NCI-H128 (cell line): ENCODE data around the gene SLC27A5.

Experiments
- DNase-seq: peaks from one replicate; lab custom pipeline; 2025; ENCODE audit not compliant: unreplicated experiment; lab: John Stamatoyannopoulos, UW

SLC27A5 gene, protein sequence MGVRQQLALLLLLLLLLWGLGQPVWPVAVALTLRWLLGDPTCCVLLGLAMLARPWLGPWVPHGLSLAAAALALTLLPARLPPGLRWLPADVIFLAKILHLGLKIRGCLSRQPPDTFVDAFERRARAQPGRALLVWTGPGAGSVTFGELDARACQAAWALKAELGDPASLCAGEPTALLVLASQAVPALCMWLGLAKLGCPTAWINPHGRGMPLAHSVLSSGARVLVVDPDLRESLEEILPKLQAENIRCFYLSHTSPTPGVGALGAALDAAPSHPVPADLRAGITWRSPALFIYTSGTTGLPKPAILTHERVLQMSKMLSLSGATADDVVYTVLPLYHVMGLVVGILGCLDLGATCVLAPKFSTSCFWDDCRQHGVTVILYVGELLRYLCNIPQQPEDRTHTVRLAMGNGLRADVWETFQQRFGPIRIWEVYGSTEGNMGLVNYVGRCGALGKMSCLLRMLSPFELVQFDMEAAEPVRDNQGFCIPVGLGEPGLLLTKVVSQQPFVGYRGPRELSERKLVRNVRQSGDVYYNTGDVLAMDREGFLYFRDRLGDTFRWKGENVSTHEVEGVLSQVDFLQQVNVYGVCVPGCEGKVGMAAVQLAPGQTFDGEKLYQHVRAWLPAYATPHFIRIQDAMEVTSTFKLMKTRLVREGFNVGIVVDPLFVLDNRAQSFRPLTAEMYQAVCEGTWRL

GRCh38 chr19:58511353-58512208 lies at the start of gene SLC27A5:
TSS of gene SLC27A5 (minus strand) at chr19:58511992. CDS start at chr19:58511955, 37 bp downstream.
- no peak for DNase-seq

- DNase-seq: no peak
These were observed 49.1 kb upstream of the SLC27A5 start for GRCh38 chr19:58560921-58561320.

GRCh38 chr19:58560007-58560887 lies 48.5 kb upstream of the SLC27A5 start:
- DNase-seq: no peak

DNA sequence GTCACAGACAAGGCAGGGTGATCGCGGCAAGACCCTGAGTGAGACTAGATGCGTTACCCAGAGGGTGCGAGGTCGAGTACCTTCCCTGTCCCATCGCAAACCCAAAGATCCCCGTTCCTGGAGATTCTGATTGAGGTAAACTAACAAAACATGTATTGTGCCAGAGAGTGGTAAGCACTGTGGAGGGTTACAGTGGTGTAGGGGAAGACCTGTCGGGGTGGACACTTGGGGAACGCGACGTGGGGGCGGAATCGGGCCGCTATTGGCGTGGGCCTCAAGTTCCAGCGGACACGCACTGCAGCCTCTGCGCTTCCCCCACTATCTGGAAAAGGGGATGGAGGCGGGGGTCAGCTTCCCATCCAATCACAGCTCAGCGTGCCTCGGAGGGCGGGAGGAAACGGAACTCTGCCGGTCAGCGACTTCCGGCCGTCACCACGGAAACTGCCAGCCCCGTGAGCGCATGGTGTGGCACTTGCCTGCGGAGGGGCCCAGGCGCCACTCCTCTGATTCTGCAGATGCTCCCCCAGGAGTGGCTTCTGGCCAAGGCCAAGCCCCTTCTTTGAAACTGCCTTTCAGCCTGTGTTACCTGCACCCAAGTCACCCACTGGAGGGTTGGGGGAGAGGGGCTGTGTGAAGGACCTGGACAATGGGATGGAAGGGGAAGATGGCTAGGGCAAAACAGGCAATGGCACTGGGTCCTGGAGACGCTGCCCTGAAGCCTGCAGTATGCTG lies 47.6 kb upstream of the SLC27A5 start:
- no peak for DNase-seq

DNA sequence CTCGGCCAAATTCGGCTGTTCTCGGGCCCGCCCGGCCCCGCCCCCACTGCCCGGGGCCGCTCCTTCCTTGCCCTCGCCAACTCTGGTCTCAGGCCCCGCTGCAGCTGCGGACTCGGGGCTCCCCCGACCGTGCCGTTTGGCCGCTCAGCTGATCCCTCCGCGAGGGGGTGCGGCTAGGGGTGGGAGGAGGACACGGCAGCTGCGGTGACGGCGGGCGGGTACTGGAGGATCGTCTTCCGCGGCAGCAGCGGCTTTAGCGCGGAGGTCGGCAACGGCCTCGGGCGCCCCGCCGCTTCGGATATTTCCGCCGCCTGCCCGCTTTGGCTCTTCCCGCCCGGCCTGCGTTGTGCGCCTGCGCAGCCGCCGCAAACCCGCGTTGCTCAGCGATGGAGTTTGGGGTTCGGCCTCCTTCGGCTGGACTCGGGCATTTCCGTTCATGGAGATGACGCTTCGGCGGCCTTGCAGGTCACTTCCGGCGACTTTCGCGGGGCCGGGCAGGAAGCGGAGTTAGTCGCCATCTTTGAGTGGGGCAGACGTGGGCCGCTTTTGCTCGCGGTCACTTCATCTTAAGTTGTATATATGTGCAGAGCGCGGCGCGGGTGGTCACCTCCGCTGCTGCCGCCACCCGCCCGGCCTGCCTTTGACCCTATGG lies 47.0 kb upstream of the SLC27A5 start:
- no peak for DNase-seq

- DNase-seq: no peak
These were observed 46.4 kb upstream of the SLC27A5 start, which contains the start of gene UBE2M for GRCh38 chr19:58558066-58558622. TSS of gene UBE2M (minus strand) at chr19:58558611. CDS start at chr19:58558381, 230 bp downstream.

- DNase-seq: no peak
These were observed 45.7 kb upstream of the SLC27A5 start for GRCh38 chr19:58557221-58558065.

DNA sequence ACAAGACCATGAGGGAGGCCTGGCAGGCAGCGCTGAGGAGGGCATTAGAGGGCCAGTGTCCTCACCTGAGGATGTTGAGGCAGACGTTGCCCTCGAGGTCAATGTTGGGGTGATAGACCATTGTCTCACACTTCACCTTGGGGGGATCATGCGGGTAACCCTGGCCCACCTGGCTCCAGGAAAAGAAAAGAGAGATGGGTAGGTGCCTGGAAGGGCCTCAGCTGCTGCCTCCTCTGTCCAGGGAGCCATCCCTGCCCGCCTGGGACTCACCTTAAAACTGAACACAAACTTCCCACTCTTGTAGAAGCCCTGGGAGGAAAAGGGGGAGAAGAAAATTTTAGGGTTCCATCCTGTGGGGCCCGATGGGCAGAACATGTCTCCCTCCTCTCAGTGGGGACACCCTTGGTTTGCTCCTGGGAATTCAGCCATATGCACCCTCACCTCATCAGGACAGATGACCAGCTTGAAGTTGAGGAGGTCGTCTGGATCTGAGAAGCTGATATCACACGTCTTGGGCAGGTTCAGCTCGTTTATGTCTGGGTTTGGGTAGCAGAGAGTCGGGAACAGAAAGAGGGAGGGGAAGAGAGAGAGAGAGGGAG lies 44.9 kb upstream of the SLC27A5 start:
- no peak for DNase-seq

- no peak for DNase-seq
These were observed 44.3 kb upstream of the SLC27A5 start for GRCh38 chr19:58555920-58556621.

DNA sequence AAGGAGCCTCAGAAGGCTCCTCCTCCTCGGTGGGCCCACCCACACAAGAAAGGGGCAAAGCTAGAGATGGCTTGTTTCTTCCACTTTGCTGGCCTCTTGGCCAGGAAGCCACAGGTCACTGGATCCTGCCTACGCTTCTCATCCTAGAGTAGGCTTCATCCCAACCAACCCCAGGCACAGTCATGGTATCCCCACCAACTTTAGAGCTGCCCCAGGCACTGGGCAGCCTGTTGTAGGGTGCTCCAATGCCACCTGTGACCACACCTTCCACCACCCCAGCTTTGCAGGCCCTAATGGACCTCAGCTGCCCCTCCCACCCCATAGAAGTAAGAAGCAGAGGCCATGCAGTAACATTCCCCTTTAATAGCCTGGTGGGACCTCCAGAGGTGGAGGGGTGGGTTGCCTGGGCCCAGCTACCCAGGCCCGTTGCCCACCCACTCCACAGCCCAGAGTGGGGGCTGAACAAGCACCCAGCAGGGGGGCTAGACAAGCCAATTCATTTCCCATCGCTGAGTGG lies 43.6 kb upstream of the SLC27A5 start:
- no peak for DNase-seq

- no peak for DNase-seq
These were observed 42.9 kb upstream of the SLC27A5 start, which contains the start of gene CHMP2A for GRCh38 chr19:58554494-58555368. TSS of gene CHMP2A (minus strand) at chr19:58555105. CDS start at chr19:58554212, 893 bp downstream.

DNA sequence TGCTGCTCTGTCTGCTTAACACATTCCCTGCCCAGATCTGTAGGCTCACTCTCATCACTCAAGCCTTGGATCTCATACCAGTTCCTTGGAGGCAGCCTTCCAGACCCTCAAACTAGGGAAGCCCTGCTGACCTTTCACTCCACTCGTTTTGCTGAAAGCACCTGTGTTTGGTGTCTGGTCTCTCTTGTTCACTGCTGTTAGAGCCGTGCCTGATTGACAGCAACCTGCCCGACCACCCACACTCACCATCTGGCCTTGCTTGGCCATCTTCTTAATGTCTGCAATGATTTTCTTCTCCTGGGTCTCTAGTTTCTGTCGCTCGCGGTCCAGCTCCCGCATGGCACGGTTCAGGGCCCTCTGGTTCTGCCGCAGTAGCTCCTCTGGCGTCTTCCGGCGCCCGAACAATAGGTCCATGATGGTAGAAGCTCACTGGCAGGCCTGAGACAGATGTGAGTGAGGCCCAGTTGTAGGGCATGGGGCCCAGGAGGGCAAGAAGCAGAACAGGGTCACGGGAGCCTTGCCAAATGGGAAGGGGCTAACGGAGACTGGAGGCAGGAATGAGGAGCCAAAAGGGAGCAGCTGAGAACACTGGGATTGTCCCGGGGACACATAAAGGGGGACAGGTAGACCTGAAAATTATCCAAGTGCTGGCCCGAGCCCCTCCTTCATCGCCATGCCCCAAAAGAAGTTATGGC lies 42.2 kb upstream of the SLC27A5 start:
- DNase-seq: no peak

DNA sequence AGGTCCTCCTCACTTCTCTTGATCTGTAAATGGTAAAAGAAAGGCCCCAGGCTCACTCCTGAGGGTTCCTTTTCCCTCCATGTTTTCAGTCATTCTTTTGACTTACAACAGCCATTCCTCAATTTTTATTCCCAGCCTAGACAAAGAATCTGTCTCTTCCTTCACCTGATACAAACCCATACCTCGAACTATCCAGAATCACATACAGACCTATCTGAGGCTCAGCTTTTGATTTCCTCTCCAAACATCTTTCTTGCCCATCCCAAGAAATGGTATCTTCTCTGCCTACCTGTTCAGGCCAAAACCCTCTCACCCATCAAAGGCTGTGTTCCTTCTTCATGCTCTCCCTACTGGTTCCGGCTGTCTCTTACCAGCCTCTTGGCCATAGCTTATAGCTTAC lies 40.9 kb upstream of the SLC27A5 start:
- DNase-seq: no peak

DNA sequence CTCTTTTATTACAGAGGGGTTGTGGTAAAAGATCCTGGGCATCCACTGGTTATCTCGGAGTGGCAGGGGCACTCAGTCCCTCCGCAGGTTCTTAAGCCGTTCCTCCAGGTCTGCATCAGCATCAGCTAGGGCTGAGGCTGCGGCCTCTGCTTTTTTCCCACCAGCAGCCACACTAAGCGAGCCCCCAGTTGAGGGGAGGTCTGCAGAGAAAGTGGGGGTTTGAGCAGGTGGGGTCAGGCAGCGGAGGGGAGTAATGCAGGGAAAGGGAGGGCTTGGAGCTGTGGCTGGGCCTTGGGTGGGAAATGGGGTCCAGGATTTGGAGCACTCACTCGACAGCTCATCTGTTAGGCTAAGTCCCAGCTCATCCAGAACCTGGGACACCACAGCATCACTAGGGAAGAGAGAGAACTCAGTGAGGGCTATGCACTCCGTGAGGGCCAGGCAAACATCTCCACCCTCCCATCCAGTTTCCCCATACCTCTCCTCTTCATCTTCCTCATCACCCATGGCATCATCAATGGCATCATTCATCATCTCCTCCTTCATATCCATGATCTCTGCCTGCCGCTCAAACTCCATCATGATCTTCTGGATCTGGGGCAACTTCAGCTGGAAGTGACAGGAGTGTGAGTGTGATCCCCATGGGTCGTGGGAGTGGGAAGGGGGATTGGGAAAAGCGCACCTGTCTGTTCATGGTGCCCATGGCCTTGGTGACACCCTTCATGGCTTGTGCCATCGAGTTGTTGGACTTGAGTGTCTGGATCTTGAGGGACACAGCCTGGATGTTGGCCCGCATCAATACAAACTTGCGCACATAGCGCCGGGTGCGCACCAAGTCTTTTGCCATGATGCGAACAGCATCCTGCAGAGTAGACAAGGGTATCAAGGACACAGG lies 40.0 kb upstream of the SLC27A5 start:
- DNase-seq: no peak
